A549 (cell line): ENCODE measurements around the gene TNRC18.

ENCODE experiments used
- CHD2 ChIP-seq: fragments of 150-350 bp; IDR thresholded peaks from 2 replicates; pipeline ENCODE4 v1.6.1; 2014; ENCODE audit warnings: low read length; ENCODE audit not compliant: partially characterized antibody
- POLR2A ChIP-seq: IDR thresholded peaks from 2 replicates; pipeline ENCODE4 v1.6.1; 2012; ENCODE audit warnings: mild to moderate bottlenecking, low read length

DNA sequence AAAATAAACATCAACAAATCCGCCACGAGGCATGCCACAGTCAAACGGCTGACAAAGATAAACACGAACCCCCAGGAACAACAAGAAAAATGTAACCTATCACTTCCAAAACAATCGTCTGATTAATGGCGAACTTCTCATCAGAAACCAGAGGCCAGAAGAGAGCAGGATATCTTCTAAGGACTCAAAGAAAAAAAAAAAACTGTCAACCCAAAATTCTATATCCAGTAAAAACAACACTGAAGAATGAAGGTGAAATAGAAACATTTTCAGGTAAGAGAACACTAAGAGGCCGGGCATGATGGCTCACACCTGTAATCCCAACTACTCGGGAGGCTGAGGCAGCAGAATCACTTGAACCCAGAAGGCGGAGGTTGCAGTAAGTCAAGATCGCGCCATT, 86.6 kb downstream of the TNRC18 start:
- TF ChIP-seq CHD2 (no peak), POLR2A (no peak)
